GM12873 (cell line): ENCODE results near the gene COL23A1.

Experiments
- CTCF ChIP-seq: IDR thresholded peaks from 2 replicates; pipeline ENCODE4 v1.5.1; 2012; ENCODE audit warnings: low read depth, mild to moderate bottlenecking, moderate library complexity, low read length, control low read depth; ENCODE audit not compliant: insufficient read depth; ENCODE audit errors: missing control alignments

Gene COL23A1

GRCh38 chr5:178561746-178562264, 28.4 kb downstream of the COL23A1 start:
- TF ChIP-seq CTCF = no peak

- TF ChIP-seq CTCF = no peak
These were observed 29.3 kb downstream of the COL23A1 start for GRCh38 chr5:178560911-178561310.

GRCh38 chr5:178557416-178557815, 32.8 kb downstream of the COL23A1 start:
- TF ChIP-seq CTCF = no peak

GRCh38 chr5:178555771-178556211, 34.4 kb downstream of the COL23A1 start:
- no peak for TF ChIP-seq CTCF

GRCh38 chr5:178555005-178555404, 35.2 kb downstream of the COL23A1 start:
- no peak for TF ChIP-seq CTCF

- TF ChIP-seq CTCF = no peak
These were observed 35.9 kb downstream of the COL23A1 start for GRCh38 chr5:178554311-178554710.

- TF ChIP-seq CTCF = no peak
These were observed 36.7 kb downstream of the COL23A1 start for GRCh38 chr5:178553517-178553916.
